Measurements from ENCODE around the gene HES5.

- TF ChIP-seq CTCF (IDR thresholded peaks at IDR 0.05; ENCODE audit: low read depth, low read length): no peak
- no peak for TF ChIP-seq POLR2A (IDR thresholded peaks at IDR 0.05; ENCODE audit: extremely low read depth, insufficient read length)
- no peak for TF ChIP-seq MYC (IDR thresholded peaks at IDR 0.05; ENCODE audit: low read depth, low read length)
- TF ChIP-seq MAX (IDR thresholded peaks at IDR 0.05; ENCODE audit: low read depth, low read length): no peak
These were observed 43.5 kb downstream of the HES5 start for GRCh38 chr1:2486558-2486957.
